ENCODE results near the gene UTP18. TPM values are rescaled to one million over a fixed set of nuclear protein-coding genes. Genes with fewer than 3 reads are reported as not detected.
"Not testable (repeated sequence)": the region's sequence is repeated elsewhere in the genome, so short reads cannot be mapped to it uniquely, and the experiment has no call there.

The UTP18 gene
- total RNA-seq, 1 experiment from 2014 or later = 55.3 TPM

- no peaks in the 10 kb centered on the region for H3K4me1 ChIP-seq
- Mint-ChIP-seq H3K36me3 (ENCODE audit: insufficient read depth, unreplicated experiment) (peaks cover 30% of the 10 kb centered on the region), H3K9me3 (ENCODE audit: unreplicated experiment) (no peaks in the 10 kb centered on the region), H3K4me3 (ENCODE audit: unreplicated experiment) (no peak overlapping the region), H3K27ac (ENCODE audit: unreplicated experiment) (no peak overlapping the region), H3K4me1 (ENCODE audit: low read depth, unreplicated experiment) (no peaks in the 10 kb centered on the region), H3K27me3 (ENCODE audit: insufficient read depth, unreplicated experiment) (no peaks in the 10 kb centered on the region)
- ChIA-PET CTCF (no interaction called here), POLR2A (no interaction called here)
- H3K36me3 ChIP-seq (ENCODE audit: control insufficient read depth, insufficient read depth, low read length) = no peaks in the 10 kb centered on the region; the same call in 1 of the 2 replicates
- intact Hi-C loops (cut with micrococcal nuclease; ENCODE audit: unreplicated experiment) = loop anchor here (2.0 kb wide), 2 partner anchors 71 to 161 kb away; no protein-coding TSS in a partner anchor
- H3K27me3 ChIP-seq (replicated peaks; ENCODE audit: control insufficient read depth, insufficient read depth, low read length) = no peaks in the 10 kb centered on the region
- DNase-seq = no peak
- BruUV-seq (replicated peaks) = no TSS peak
- no peaks in the 10 kb centered on the region for H3K9me3 ChIP-seq
- TF ChIP-seq CTCF (IDR thresholded peaks at IDR 0.05; ENCODE audit: insufficient read depth in 1 of 2, low read depth in 1 of 2, low read length in 1 of 2, severe bottlenecking in 1 of 2, unreplicated experiment in 1 of 2) = no peak
- H3K4me3 ChIP-seq (ENCODE audit: low read depth, low read length) = no peak overlapping the region
These were observed 39.5 kb downstream of the UTP18 start for GRCh38 chr17:51299859-51300258.

GRCh38 chr17:51305182-51305581 is 44.8 kb downstream of the UTP18 start:
- Histone ChIP-seq H3K4me1 (no peaks in the 10 kb centered on the region), H3K4me3 (ENCODE audit: low read depth, low read length) (no peak overlapping the region), H3K27me3 (replicated peaks; ENCODE audit: control insufficient read depth, insufficient read depth, low read length) (no peaks in the 10 kb centered on the region), H3K9me3 (no peaks in the 10 kb centered on the region), H3K36me3 (ENCODE audit: control insufficient read depth, insufficient read depth, low read length) (no peaks in the 10 kb centered on the region)
- Mint-ChIP-seq H3K27ac (ENCODE audit: unreplicated experiment) (no peak overlapping the region), H3K4me1 (ENCODE audit: low read depth, unreplicated experiment) (no peaks in the 10 kb centered on the region), H3K9me3 (ENCODE audit: unreplicated experiment) (peaks cover 28% of the 10 kb centered on the region), H3K27me3 (ENCODE audit: insufficient read depth, unreplicated experiment) (peaks cover 14% of the 10 kb centered on the region), H3K4me3 (ENCODE audit: unreplicated experiment) (no peak overlapping the region), H3K36me3 (ENCODE audit: insufficient read depth, unreplicated experiment) (peaks cover 5% of the 10 kb centered on the region)
- BruUV-seq (replicated peaks) = no TSS peak
- no peak for TF ChIP-seq CTCF (IDR thresholded peaks at IDR 0.05; ENCODE audit: insufficient read depth in 1 of 2, low read depth in 1 of 2, low read length in 1 of 2, severe bottlenecking in 1 of 2, unreplicated experiment in 1 of 2)
- ChIA-PET CTCF (no interaction called here), POLR2A (no interaction called here)
- intact Hi-C loops (cut with micrococcal nuclease; ENCODE audit: unreplicated experiment) = no loop called here
- no peak for DNase-seq

- not testable (repeated sequence) for H3K27me3 Mint-ChIP-seq (ENCODE audit: insufficient read depth, unreplicated experiment); H3K36me3 Mint-ChIP-seq (ENCODE audit: insufficient read depth, unreplicated experiment)
These were observed 51.7 kb downstream of the UTP18 start for GRCh38 chr17:51312003-51312402.

GRCh38 chr17:51319186-51319585 is 58.8 kb downstream of the UTP18 start:
- intact Hi-C loops (cut with micrococcal nuclease; ENCODE audit: unreplicated experiment) = no loop called here
- H3K4me3 ChIP-seq (ENCODE audit: low read depth, low read length) = no peak overlapping the region
- peaks cover 18% of the 10 kb centered on the region for H3K4me1 ChIP-seq
- Mint-ChIP-seq H3K36me3 (ENCODE audit: insufficient read depth, unreplicated experiment) (no peaks in the 10 kb centered on the region), H3K9me3 (ENCODE audit: unreplicated experiment) (peaks cover 11% of the 10 kb centered on the region), H3K4me3 (ENCODE audit: unreplicated experiment) (no peak overlapping the region), H3K27me3 (ENCODE audit: insufficient read depth, unreplicated experiment) (no peaks in the 10 kb centered on the region), H3K27ac (ENCODE audit: unreplicated experiment) (peak overlapping the region; percentile 4), H3K4me1 (ENCODE audit: low read depth, unreplicated experiment) (peaks cover 15% of the 10 kb centered on the region)
- BruUV-seq (replicated peaks) = no TSS peak
- no peaks in the 10 kb centered on the region for H3K36me3 ChIP-seq (ENCODE audit: control insufficient read depth, insufficient read depth, low read length)
- peaks cover 10% of the 10 kb centered on the region for H3K9me3 ChIP-seq
- no peak for TF ChIP-seq CTCF (IDR thresholded peaks at IDR 0.05; ENCODE audit: insufficient read depth in 1 of 2, low read depth in 1 of 2, low read length in 1 of 2, severe bottlenecking in 1 of 2, unreplicated experiment in 1 of 2)
- POLR2A ChIA-PET = no interaction called here
- no peaks in the 10 kb centered on the region for H3K27me3 ChIP-seq (replicated peaks; ENCODE audit: control insufficient read depth, insufficient read depth, low read length)
- DNase-seq = no peak
- CTCF ChIA-PET = interaction anchor here (0.7 kb wide), 1 partner anchor 202 kb away, joined by 3 read pairs; no protein-coding TSS in a partner anchor

More at GRCh38 chr17:51312003-51312402, 51.7 kb downstream of the UTP18 start:
- H3K4me3 ChIP-seq (ENCODE audit: low read depth, low read length); BruUV-seq (replicated peaks); H3K4me3 Mint-ChIP-seq (ENCODE audit: unreplicated experiment); H3K36me3 ChIP-seq (ENCODE audit: control insufficient read depth, insufficient read depth, low read length); DNase-seq; POLR2A ChIA-PET; H3K4me1 Mint-ChIP-seq (ENCODE audit: low read depth, unreplicated experiment); intact Hi-C loops (cut with micrococcal nuclease; ENCODE audit: unreplicated experiment); H3K9me3 ChIP-seq; H3K27ac Mint-ChIP-seq (ENCODE audit: unreplicated experiment); H3K27me3 ChIP-seq (replicated peaks; ENCODE audit: control insufficient read depth, insufficient read depth, low read length); H3K4me1 ChIP-seq: not testable (repeated sequence)
- peaks cover 15% of the 10 kb centered on the region for H3K9me3 Mint-ChIP-seq (ENCODE audit: unreplicated experiment)
- CTCF ChIA-PET = interaction anchor here (0.7 kb wide), 1 partner anchor 13 kb away, joined by 4 read pairs; no protein-coding TSS in a partner anchor
